Keratinocyte (primary cell): ENCODE results near the gene ATF6B.

Experiments used
- EZH2 ChIP-seq: IDR thresholded peaks from one replicate; pipeline ENCODE4 v1.6.1; 2012; ENCODE audit warnings: inconsistent platforms, mild to moderate bottlenecking, low read length, moderate library complexity
- TF ChIP-seq, protein P1 (sequence below), 3 experiments: IDR thresholded peaks in 1 of 3; conservative IDR thresholded peaks in 1 of 3; optimal IDR thresholded peaks in 1 of 3; 2 replicates in 2 of 3; 3 replicates in 1 of 3; pipeline versions ENCODE3 to v1.5.1; 2011; ENCODE audit warnings: low read length in 3 of 3, mild to moderate bottlenecking in 3 of 3, moderate library complexity in 2 of 3, control low read depth in 1 of 3, inconsistent platforms in 1 of 3; ENCODE audit not compliant: insufficient read depth in 2 of 3; ENCODE audit errors: extremely low read depth in 1 of 3

DNA sequence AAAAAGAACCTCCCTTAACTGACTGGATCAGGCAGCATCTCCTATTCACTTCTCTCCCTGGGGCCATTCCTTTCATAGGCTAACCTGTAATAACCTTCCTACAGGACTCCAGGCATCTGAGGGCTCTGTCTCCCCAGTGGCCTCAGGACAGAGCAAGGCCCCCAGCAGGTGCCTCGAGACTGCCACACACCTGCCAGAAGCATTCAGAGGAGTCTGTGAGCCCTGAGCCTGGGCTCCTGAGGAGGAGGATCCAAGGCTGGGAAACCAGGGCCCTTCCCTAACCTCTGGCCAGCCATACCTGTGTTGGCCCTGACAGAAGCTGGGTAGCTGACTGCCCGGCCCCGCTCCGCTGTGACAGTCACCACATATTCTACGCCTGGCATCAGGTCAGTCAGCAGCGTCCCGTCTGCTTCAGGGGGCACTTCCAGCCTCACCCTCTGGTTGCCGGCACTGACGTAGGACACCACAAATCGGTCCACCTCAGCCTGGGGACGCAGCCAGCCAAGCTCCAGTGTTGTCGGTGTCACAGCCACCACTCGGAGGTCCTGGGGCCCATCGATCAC, 39.5 kb downstream of the ATF6B start:
- TF ChIP-seq, protein P1, sequence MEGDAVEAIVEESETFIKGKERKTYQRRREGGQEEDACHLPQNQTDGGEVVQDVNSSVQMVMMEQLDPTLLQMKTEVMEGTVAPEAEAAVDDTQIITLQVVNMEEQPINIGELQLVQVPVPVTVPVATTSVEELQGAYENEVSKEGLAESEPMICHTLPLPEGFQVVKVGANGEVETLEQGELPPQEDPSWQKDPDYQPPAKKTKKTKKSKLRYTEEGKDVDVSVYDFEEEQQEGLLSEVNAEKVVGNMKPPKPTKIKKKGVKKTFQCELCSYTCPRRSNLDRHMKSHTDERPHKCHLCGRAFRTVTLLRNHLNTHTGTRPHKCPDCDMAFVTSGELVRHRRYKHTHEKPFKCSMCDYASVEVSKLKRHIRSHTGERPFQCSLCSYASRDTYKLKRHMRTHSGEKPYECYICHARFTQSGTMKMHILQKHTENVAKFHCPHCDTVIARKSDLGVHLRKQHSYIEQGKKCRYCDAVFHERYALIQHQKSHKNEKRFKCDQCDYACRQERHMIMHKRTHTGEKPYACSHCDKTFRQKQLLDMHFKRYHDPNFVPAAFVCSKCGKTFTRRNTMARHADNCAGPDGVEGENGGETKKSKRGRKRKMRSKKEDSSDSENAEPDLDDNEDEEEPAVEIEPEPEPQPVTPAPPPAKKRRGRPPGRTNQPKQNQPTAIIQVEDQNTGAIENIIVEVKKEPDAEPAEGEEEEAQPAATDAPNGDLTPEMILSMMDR (optimal IDR thresholded peaks at IDR 0.05 in 1 of 3, IDR thresholded peaks at IDR 0.05 in 1 of 3, conservative IDR thresholded peaks at IDR 0.05 in 1 of 3; ENCODE audit: extremely low read depth in 1 of 3, insufficient read depth in 2 of 3, low read length in 3 of 3), result no peak
- no peak for TF ChIP-seq EZH2
